Activated T-helper 2 cell treated with anti-CD3 and anti-CD28 coated beads, Interferon-gamma antibody, Interleukin-2, Interleukin-4, amounts not matched to agents 10 μg/mL and 5 μg/mL and 100 μg/mL, durations not matched to agents 14 hours and 24 hours and 36 hours (primary cell): ENCODE data around the gene ANKRD26. TPM values are rescaled to one million over a fixed set of nuclear protein-coding genes. Genes with fewer than 3 reads are reported as not detected.

Experiments
- DNase-seq: peaks from one replicate; pipeline ENCODE4 v3.0.0; 2021; ENCODE audit warnings: low spot score
- H3K27ac Mint-ChIP-seq: one replicate; pipeline ENCODE4 v1.8.0; 2021; ENCODE audit warnings: mixed read lengths
- H3K27me3 Mint-ChIP-seq: one replicate; pipeline ENCODE4 v1.8.0; 2021; ENCODE audit warnings: low read depth, mixed read lengths
- H3K36me3 Mint-ChIP-seq: one replicate; pipeline ENCODE4 v1.8.0; 2021; ENCODE audit warnings: low read depth, mixed read lengths
- H3K4me1 Mint-ChIP-seq: one replicate; pipeline ENCODE4 v1.8.0; 2021; ENCODE audit warnings: low read depth, mixed read lengths
- H3K4me3 Mint-ChIP-seq: one replicate; pipeline ENCODE4 v1.8.0; 2021; ENCODE audit warnings: low read depth, mild to moderate bottlenecking, moderate library complexity, mixed read lengths
- H3K9me3 Mint-ChIP-seq: one replicate; pipeline ENCODE4 v1.8.0; 2021; ENCODE audit warnings: mixed read lengths
- intact Hi-C: fragments of 100-400 bp; cut with micrococcal nuclease; formaldehyde crosslinking; loops from one replicate; pipeline ENCODE4 v1.15.1; 2023
- total RNA-seq: library from RNA; stranded (reverse); gene quantifications from 2 replicates; pipeline ENCODE4 v1.2.3, GENCODE V29; 2022

ANKRD26 gene
- 5.5 and 6.5 TPM in 2 replicates for total RNA-seq

GRCh38 chr10:27099916-27100812 lies at the start of gene ANKRD26:
ANKRD26 (minus strand) TSS chr10:27100494; CDS start chr10:27100326, 168 bp downstream.
- Mint-ChIP-seq H3K27ac (peak within 1 kb of the TSS; percentile 91), H3K27me3 (peaks cover 2% of the 10 kb centered on the region), H3K4me1 (peaks cover 34% of the 10 kb centered on the region), H3K36me3 (peaks cover 21% of the 10 kb centered on the region), H3K4me3 (peak within 1 kb of the TSS; percentile 85), H3K9me3 (peaks cover 5% of the 10 kb centered on the region)
- intact Hi-C loops = loop anchor here (1.0 to 10.0 kb wide), 4 partner anchors 65 to 615 kb away; partner anchors contain the start of gene ABI1
- DNase-seq = peak; percentile 95

GRCh38 chr10:27147701-27148100 lies 47.4 kb upstream of the ANKRD26 start:
- Mint-ChIP-seq H3K27me3 (no peaks in the 10 kb centered on the region), H3K36me3 (peaks cover 74% of the 10 kb centered on the region), H3K9me3 (no peaks in the 10 kb centered on the region), H3K4me3 (no peak overlapping the region), H3K4me1 (peaks cover 38% of the 10 kb centered on the region), H3K27ac (no peak overlapping the region)
- intact Hi-C loops = no loop called here
- no peak for DNase-seq

- no peaks in the 10 kb centered on the region for H3K27me3 Mint-ChIP-seq
- peaks cover 30% of the 10 kb centered on the region for H3K4me1 Mint-ChIP-seq
- H3K4me3 Mint-ChIP-seq = no peak overlapping the region
- no peaks in the 10 kb centered on the region for H3K9me3 Mint-ChIP-seq
- no peak for DNase-seq
- intact Hi-C loops = no loop called here
- H3K27ac Mint-ChIP-seq = no peak overlapping the region
- peaks cover 69% of the 10 kb centered on the region for H3K36me3 Mint-ChIP-seq
Observed at GRCh38 chr10:27145937-27146336, 45.6 kb upstream of the ANKRD26 start.

GRCh38 chr10:27143686-27144085 lies 43.4 kb upstream of the ANKRD26 start:
- no peaks in the 10 kb centered on the region for H3K9me3 Mint-ChIP-seq
- peaks cover 21% of the 10 kb centered on the region for H3K4me1 Mint-ChIP-seq
- no peaks in the 10 kb centered on the region for H3K27me3 Mint-ChIP-seq
- DNase-seq = no peak
- H3K4me3 Mint-ChIP-seq = no peak overlapping the region
- H3K27ac Mint-ChIP-seq = peak overlapping the region; percentile 24
- intact Hi-C loops = no loop called here
- peaks cover 67% of the 10 kb centered on the region for H3K36me3 Mint-ChIP-seq

- no peak overlapping the region for H3K27ac Mint-ChIP-seq
- no peaks in the 10 kb centered on the region for H3K9me3 Mint-ChIP-seq
- DNase-seq = no peak
- H3K4me1 Mint-ChIP-seq = peaks cover 3% of the 10 kb centered on the region
- no peak overlapping the region for H3K4me3 Mint-ChIP-seq
- H3K36me3 Mint-ChIP-seq = peaks cover 49% of the 10 kb centered on the region
- intact Hi-C loops = no loop called here
- H3K27me3 Mint-ChIP-seq = no peaks in the 10 kb centered on the region
Observed at GRCh38 chr10:27138277-27138676, 38.0 kb upstream of the ANKRD26 start.

- H3K27ac Mint-ChIP-seq = no peak overlapping the region
- DNase-seq = no peak
- intact Hi-C loops = no loop called here
- H3K4me3 Mint-ChIP-seq = no peak overlapping the region
- no peaks in the 10 kb centered on the region for H3K9me3 Mint-ChIP-seq
- H3K27me3 Mint-ChIP-seq = no peaks in the 10 kb centered on the region
- peaks cover 54% of the 10 kb centered on the region for H3K36me3 Mint-ChIP-seq
- H3K4me1 Mint-ChIP-seq = peaks cover 7% of the 10 kb centered on the region
Observed at GRCh38 chr10:27134371-27134770, 34.1 kb upstream of the ANKRD26 start.

GRCh38 chr10:27108165-27108564 lies 7.9 kb upstream of the ANKRD26 start:
- Mint-ChIP-seq H3K27me3 (no peaks in the 10 kb centered on the region), H3K4me3 (no peak overlapping the region), H3K36me3 (peaks cover 70% of the 10 kb centered on the region), H3K27ac (no peak overlapping the region), H3K4me1 (peaks cover 15% of the 10 kb centered on the region), H3K9me3 (peaks cover 6% of the 10 kb centered on the region)
- intact Hi-C loops = loop anchor here (10.0 kb wide), 2 partner anchors 73 to 623 kb away; no protein-coding TSS in a partner anchor
- no peak for DNase-seq

GRCh38 chr10:27104919-27105318 lies 4.6 kb upstream of the ANKRD26 start:
- peaks cover 11% of the 10 kb centered on the region for H3K9me3 Mint-ChIP-seq
- H3K36me3 Mint-ChIP-seq = peaks cover 60% of the 10 kb centered on the region

GRCh38 chr10:27100813-27101347 lies 586 bp upstream of the ANKRD26 start:
- Mint-ChIP-seq H3K27me3 (peaks cover 2% of the 10 kb centered on the region), H3K9me3 (peaks cover 11% of the 10 kb centered on the region), H3K4me1 (peaks cover 39% of the 10 kb centered on the region), H3K27ac (peak overlapping the region; percentile 91), H3K4me3 (peak overlapping the region; percentile 85), H3K36me3 (peaks cover 28% of the 10 kb centered on the region)
- intact Hi-C loops = loop anchor here (1.0 to 10.0 kb wide), 6 partner anchors 54 to 616 kb away; partner anchors contain the start of genes ABI1 and MASTL
- DNase-seq = no peak

More at GRCh38 chr10:27104919-27105318, 4.6 kb upstream of the ANKRD26 start:
- peaks cover 2% of the 10 kb centered on the region for H3K27me3 Mint-ChIP-seq
- H3K4me1 Mint-ChIP-seq = peaks cover 37% of the 10 kb centered on the region
- H3K27ac Mint-ChIP-seq = no peak overlapping the region
- no peak overlapping the region for H3K4me3 Mint-ChIP-seq
- intact Hi-C loops = loop anchor here (10.0 kb wide), 2 partner anchors 70 to 620 kb away; no protein-coding TSS in a partner anchor
- DNase-seq = no peak

- Mint-ChIP-seq H3K4me1 (peaks cover 30% of the 10 kb centered on the region), H3K27ac (peak overlapping the region; percentile 91), H3K36me3 (peaks cover 16% of the 10 kb centered on the region), H3K4me3 (peak overlapping the region; percentile 85), H3K9me3 (peaks cover 5% of the 10 kb centered on the region), H3K27me3 (peaks cover 2% of the 10 kb centered on the region)
- DNase-seq = no peak
- intact Hi-C loops = no loop called here
Observed at GRCh38 chr10:27099448-27099847, 846 bp downstream of the ANKRD26 start.

- H3K36me3 Mint-ChIP-seq = peaks cover 18% of the 10 kb centered on the region
- no peaks in the 10 kb centered on the region for H3K4me1 Mint-ChIP-seq
- intact Hi-C loops = no loop called here
- no peak overlapping the region for H3K4me3 Mint-ChIP-seq
- H3K27me3 Mint-ChIP-seq = no peaks in the 10 kb centered on the region
- no peaks in the 10 kb centered on the region for H3K9me3 Mint-ChIP-seq
- H3K27ac Mint-ChIP-seq = no peak overlapping the region
- no peak for DNase-seq
Observed at GRCh38 chr10:27088119-27089044, 11.9 kb downstream of the ANKRD26 start.

- DNase-seq = no peak
- no peaks in the 10 kb centered on the region for H3K9me3 Mint-ChIP-seq
- H3K36me3 Mint-ChIP-seq = peaks cover 51% of the 10 kb centered on the region
- no peaks in the 10 kb centered on the region for H3K27me3 Mint-ChIP-seq
- no peak overlapping the region for H3K27ac Mint-ChIP-seq
- intact Hi-C loops = no loop called here
- H3K4me3 Mint-ChIP-seq = no peak overlapping the region
- peaks cover 14% of the 10 kb centered on the region for H3K4me1 Mint-ChIP-seq
Observed at GRCh38 chr10:27072436-27073114, 27.7 kb downstream of the ANKRD26 start.
